GM10266 (cell line): Measurements from ENCODE around the gene C3orf85.

ENCODE experiments used
- DNase-seq: peaks from one replicate; pipeline ENCODE4 v3.0.0; 2012; ENCODE audit errors: extremely low spot score
- TF ChIP-seq, protein P1 (sequence below): IDR thresholded peaks from 2 replicates; pipeline ENCODE4 v1.5.1; 2012; ENCODE audit warnings: mild to moderate bottlenecking, low read depth; ENCODE audit not compliant: control insufficient read depth, insufficient read depth; ENCODE audit errors: missing control alignments

C3orf85 gene

DNA sequence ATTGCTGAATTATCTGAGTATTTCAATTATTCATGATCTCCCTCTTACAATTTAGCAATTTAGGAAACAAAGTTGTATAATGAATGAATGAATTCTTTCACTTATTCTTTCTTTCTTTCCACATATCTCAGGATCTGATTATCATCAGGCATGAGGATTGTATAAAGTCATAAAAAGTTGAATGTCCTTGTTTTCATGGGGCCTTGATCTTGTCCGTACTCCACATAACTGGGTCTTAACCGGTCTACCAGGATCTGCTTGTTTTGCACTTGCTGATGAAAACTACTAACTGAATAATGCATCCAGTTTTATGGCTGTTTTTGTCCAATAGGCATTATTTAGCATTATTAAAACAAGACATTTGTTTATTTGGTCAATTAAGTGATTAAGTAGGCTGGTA lies 12.6 kb downstream of the C3orf85 start:
- DNase-seq, result no peak
- TF ChIP-seq, protein P1, sequence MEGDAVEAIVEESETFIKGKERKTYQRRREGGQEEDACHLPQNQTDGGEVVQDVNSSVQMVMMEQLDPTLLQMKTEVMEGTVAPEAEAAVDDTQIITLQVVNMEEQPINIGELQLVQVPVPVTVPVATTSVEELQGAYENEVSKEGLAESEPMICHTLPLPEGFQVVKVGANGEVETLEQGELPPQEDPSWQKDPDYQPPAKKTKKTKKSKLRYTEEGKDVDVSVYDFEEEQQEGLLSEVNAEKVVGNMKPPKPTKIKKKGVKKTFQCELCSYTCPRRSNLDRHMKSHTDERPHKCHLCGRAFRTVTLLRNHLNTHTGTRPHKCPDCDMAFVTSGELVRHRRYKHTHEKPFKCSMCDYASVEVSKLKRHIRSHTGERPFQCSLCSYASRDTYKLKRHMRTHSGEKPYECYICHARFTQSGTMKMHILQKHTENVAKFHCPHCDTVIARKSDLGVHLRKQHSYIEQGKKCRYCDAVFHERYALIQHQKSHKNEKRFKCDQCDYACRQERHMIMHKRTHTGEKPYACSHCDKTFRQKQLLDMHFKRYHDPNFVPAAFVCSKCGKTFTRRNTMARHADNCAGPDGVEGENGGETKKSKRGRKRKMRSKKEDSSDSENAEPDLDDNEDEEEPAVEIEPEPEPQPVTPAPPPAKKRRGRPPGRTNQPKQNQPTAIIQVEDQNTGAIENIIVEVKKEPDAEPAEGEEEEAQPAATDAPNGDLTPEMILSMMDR, result no peak

DNA sequence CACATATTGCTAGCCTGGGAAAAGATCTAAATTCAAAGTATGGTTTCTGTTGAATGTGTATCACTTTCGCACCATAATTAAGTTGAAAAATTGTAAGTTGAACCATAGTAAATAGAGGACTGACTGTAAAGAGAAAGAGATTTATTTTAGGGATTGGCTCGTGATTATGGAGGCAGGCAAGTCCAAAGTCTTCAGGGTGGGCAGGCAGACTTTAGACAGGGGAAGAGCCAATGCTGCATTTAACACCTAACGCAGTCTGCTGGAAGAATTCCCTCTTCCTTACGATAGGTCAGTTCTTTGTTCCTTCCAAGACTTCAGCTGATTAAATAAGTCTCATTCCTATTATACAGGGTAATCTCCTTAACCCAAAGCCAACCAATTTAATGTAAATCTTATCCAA lies 15.8 kb downstream of the C3orf85 start:
- DNase-seq, result no peak
- TF ChIP-seq, protein P1, result no peak

DNA sequence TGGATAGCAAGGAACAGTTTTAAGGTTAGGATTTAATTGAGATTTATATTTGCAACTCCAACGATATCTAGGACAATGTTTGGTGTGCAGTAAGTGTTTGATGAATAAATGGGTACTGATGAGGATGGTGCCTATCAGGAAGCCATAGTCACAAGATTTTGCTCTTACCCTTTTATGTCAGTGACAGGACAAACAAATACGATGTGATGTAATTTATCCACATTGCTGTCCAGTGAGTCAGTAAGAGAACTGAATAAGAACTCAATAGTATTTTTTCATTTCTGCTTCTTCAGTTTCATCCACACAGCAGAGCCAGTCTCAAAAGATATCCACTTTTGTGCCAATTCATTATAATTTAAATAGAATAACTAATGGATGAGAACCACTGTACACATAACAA lies 18.5 kb downstream of the C3orf85 start:
- no peak for DNase-seq
- TF ChIP-seq, protein P1, result no peak

DNA sequence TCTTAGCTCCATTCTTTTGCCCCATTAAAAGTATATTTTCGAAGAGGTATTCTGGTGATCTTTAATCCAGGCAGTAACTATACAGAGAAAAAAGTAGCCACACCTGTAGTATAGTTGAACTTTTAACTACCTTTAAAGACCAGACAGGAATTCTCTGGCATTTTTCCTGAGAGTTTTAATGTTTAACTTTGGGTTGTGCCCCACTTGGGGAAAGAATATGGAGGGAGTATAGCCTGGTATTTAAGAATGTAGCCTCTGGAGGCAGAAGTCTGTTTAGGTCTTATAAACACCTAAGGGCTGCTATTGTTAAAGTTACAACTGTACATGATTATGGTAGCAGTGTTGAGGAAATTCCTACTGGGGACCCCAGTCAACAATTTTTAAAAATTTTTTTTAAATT lies 19.3 kb downstream of the C3orf85 start:
- TF ChIP-seq, protein P1, result no peak
- DNase-seq, result no peak

DNA sequence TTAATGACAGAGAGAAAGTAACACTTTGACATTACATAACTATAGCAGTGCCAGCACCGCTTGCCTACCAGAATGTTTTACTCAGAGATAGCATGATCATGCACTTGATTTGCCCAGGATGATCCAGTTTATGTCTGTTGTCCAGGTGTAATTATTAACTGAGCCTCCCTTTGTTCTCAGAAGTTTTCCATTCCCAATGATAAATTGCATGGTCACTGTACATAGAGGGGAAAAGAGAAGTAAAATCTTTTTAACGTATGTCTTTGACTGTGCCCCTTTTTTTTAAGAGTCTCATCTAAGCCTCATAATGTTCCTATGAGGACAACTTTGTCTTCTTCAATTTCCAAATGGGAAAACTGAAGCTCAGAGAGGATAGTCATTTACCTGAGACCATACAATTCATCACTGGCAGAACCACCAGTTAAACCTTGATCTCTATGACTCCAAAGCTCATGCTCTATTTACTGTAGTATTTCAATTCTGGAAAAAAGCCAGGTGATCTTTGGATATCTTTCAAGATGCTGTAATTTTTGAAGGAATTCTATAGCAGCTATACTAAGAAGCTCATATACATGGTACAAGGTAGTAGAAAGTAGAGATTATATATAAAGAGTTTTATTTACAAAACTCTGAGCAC lies 25.1 kb downstream of the C3orf85 start:
- no peak for DNase-seq
- TF ChIP-seq, protein P1, result no peak

DNA sequence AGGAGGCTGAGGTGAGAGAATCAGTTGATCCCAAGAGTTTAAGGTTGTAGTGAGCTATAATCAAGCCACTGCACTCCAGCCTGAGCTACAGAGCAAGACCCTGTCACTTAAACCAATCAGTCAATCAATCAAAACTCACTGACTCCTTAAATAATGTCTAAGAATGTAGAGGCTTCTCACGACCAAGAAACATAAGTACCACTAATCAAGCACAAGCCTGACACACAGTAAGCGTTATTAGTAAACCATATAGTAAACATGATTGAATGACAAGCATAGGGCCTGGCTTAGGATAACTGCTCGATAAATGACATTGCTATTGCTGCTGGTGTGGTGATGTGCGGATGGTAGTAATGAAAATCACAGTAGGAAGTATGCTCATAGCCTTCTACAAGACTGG lies 29.4 kb downstream of the C3orf85 start:
- DNase-seq, result no peak
- TF ChIP-seq, protein P1, result no peak

DNA sequence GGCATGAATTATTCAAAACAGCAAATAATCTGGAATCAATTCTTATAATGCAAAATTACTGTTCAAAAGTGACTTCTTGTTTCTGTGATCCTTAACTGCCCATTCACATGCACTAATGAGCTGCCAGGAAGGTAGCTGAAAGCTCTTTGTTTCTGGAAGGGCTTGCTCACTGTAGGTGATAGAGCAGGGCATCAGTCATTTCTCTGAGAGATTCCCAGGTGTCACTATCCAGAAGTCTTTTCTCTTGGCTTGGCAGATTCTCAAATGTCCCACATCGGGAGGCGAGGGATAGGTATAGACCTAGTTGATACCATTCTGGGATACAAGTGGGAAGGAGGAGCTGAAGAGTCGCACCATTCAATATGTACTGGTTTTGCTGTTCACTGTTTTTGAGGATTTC lies 35.0 kb downstream of the C3orf85 start:
- TF ChIP-seq, protein P1, result no peak
- DNase-seq, result no peak
